SK-N-SH (cell line): ENCODE results near the gene CYLD. TPM values are rescaled to one million over a fixed set of nuclear protein-coding genes. Genes with fewer than 3 reads are reported as not detected.

Experiments
- CTCF ChIA-PET: fragments of 300-600, 350-600 bp; formaldehyde crosslinking; extraction: SDS; loops from one replicate; lab custom pipeline; 2021; lab: Yijun Ruan, JAX
- POLR2A ChIA-PET: fragments of 350-600 bp; sonication (Branson Sonifier 250); formaldehyde crosslinking; extraction: SDS; loops from one replicate; lab custom pipeline; 2020; ENCODE audit warnings: antibody characterized with exemption, inconsistent platforms; lab: Yijun Ruan, JAX
- DNase-seq: peaks from one replicate; pipeline ENCODE4 v3.0.0; 2012
- H2AFZ ChIP-seq: fragments of 200-600 bp; sonication (generic); 2 replicates; pipeline ENCODE4 v1.8.1; 2016; ENCODE audit warnings: antibody characterized with exemption, mild to moderate bottlenecking, low read depth
- H3F3A ChIP-seq: fragments of 200-600 bp; sonication (generic); replicated peaks from 2 replicates; pipeline ENCODE3; 2016; ENCODE audit warnings: antibody characterized with exemption, mild to moderate bottlenecking; ENCODE audit not compliant: insufficient read depth
- H3K27ac ChIP-seq, 2 experiments: fragments of 200-500 bp in 1 of 2; fragments of 200-600 bp in 1 of 2; sonication (Bioruptor generic) in 1 of 2; sonication (generic), shearing (Covaris generic) in 1 of 2; 2 replicates each; pipeline versions ENCODE4 v1.5.1 to v1.6.1; 2014 to 2016; ENCODE audit warnings: low read depth in 2 of 2, inconsistent platforms in 1 of 2, low read length in 1 of 2, mild to moderate bottlenecking in 1 of 2, mixed read lengths in 1 of 2
- H3K27me3 ChIP-seq: fragments of 200-600 bp; sonication (generic), shearing (Covaris generic); 2 replicates; pipeline ENCODE4 v1.6.1; 2016; ENCODE audit warnings: mixed run types; ENCODE audit not compliant: insufficient read depth
- H3K36me3 ChIP-seq, 2 experiments: fragments of 200-500 bp in 1 of 2; fragments of 200-600 bp in 1 of 2; sonication (Bioruptor generic) in 1 of 2; sonication (generic) in 1 of 2; replicated peaks in 1 of 2; 2 replicates each; pipeline versions ENCODE3 to v1.5.1; 2014 to 2016; ENCODE audit warnings: low read length in 1 of 2, mild to moderate bottlenecking in 1 of 2; ENCODE audit not compliant: insufficient read depth in 2 of 2, control insufficient read depth in 1 of 2
- H3K4me1 ChIP-seq, 2 experiments: fragments of 200-500 bp in 1 of 2; fragments of 200-600 bp in 1 of 2; sonication (Bioruptor generic) in 1 of 2; sonication (generic), shearing (Covaris generic) in 1 of 2; 2 replicates each; pipeline versions ENCODE4 v1.5.1 to v1.6.1; 2014 to 2016; ENCODE audit warnings: low read depth in 1 of 2, low read length in 1 of 2, mixed run types in 1 of 2; ENCODE audit not compliant: insufficient read depth in 2 of 2, control insufficient read depth in 1 of 2
- H3K4me2 ChIP-seq: fragments of 200-600 bp; sonication (generic), shearing (Covaris generic); 2 replicates; pipeline ENCODE4 v1.6.1; 2017; ENCODE audit warnings: mixed run types
- H3K4me3 ChIP-seq, 2 experiments: fragments of 200-500 bp in 1 of 2; fragments of 200-600 bp in 1 of 2; sonication (Bioruptor generic) in 1 of 2; sonication (generic), shearing (Covaris generic) in 1 of 2; 2 replicates each; pipeline versions ENCODE4 v1.5.1 to v1.8.1; 2014 to 2016; ENCODE audit warnings: low read depth in 2 of 2, inconsistent platforms in 1 of 2, low read length in 1 of 2, mild to moderate bottlenecking in 1 of 2, mixed read lengths in 1 of 2, moderate library complexity in 1 of 2
- H3K79me2 ChIP-seq: fragments of 200-600 bp; sonication (generic); 2 replicates; pipeline ENCODE4 v1.8.1; 2017; ENCODE audit warnings: mild to moderate bottlenecking; ENCODE audit not compliant: insufficient read depth
- H3K9ac ChIP-seq: fragments of 200-600 bp; sonication (generic); 2 replicates; pipeline ENCODE4 v1.6.1; 2017; ENCODE audit warnings: mixed run types
- H3K9me2 ChIP-seq: fragments of 200-600 bp; sonication (generic); 2 replicates; pipeline ENCODE4 v1.6.1; 2017; ENCODE audit warnings: mixed run types
- H3K9me3 ChIP-seq: fragments of 200-600 bp; sonication (generic); 2 replicates; pipeline ENCODE4 v1.6.1; 2017; ENCODE audit warnings: mixed run types, mild to moderate bottlenecking, moderate library complexity
- H4K20me1 ChIP-seq: fragments of 200-600 bp; sonication (generic); 2 replicates; pipeline ENCODE4 v1.6.1; 2017; ENCODE audit warnings: mild to moderate bottlenecking, mixed run types; ENCODE audit not compliant: insufficient read depth
- ELF1 ChIP-seq: IDR thresholded peaks from 2 replicates; pipeline ENCODE4 v1.4.0; 2012
- EP300 ChIP-seq, 2 experiments: IDR thresholded peaks; 2 replicates each; pipeline versions ENCODE4 v1.4.0 to v1.6.1; 2012; ENCODE audit warnings: borderline replicate concordance in 1 of 2, low read depth in 1 of 2, low read length in 1 of 2
- FOSL2 ChIP-seq: IDR thresholded peaks from 2 replicates; pipeline ENCODE4 v1.4.0; 2012; ENCODE audit warnings: low read depth, mild to moderate bottlenecking, moderate library complexity, borderline replicate concordance
- FOXJ3 ChIP-seq: sonication (generic); formaldehyde crosslinking; IDR thresholded peaks from 2 replicates; pipeline ENCODE4 v1.5.1; 2020; ENCODE audit warnings: mild to moderate bottlenecking, missing genetic modification reagents
- FOXM1 ChIP-seq: IDR thresholded peaks from 2 replicates; pipeline ENCODE4 v1.4.0; 2012; ENCODE audit warnings: low read depth, mild to moderate bottlenecking
- GABPA ChIP-seq: IDR thresholded peaks from 2 replicates; pipeline ENCODE4 v1.4.0; 2012; ENCODE audit warnings: low read depth, mild to moderate bottlenecking
- GATA2 ChIP-seq: sonication (generic); formaldehyde crosslinking; IDR thresholded peaks from 2 replicates; pipeline ENCODE4 v1.5.0; 2020; ENCODE audit warnings: mild to moderate bottlenecking, missing genetic modification reagents
- MXI1 ChIP-seq: IDR thresholded peaks from 2 replicates; pipeline ENCODE4 v1.6.1; 2012; ENCODE audit warnings: mild to moderate bottlenecking, low read depth, low read length, improper control_type of control experiment
- NFIC ChIP-seq: IDR thresholded peaks from 2 replicates; pipeline ENCODE4 v1.4.0; 2012; ENCODE audit warnings: borderline replicate concordance
- NRF1 ChIP-seq: IDR thresholded peaks from 2 replicates; pipeline ENCODE4 v1.6.1; 2012; ENCODE audit warnings: low read depth, mild to moderate bottlenecking, low read length
- RCOR1 ChIP-seq: fragments of 150-350 bp; IDR thresholded peaks from 2 replicates; pipeline ENCODE4 v1.6.1; 2017; ENCODE audit warnings: antibody characterized with exemption, low read length
- SIN3A ChIP-seq: IDR thresholded peaks from 2 replicates; pipeline ENCODE4 v1.6.1; 2012; ENCODE audit warnings: low read depth, mild to moderate bottlenecking, low read length, moderate library complexity, borderline replicate concordance
- SMC3 ChIP-seq: IDR thresholded peaks from 2 replicates; pipeline ENCODE4 v1.6.1; 2012; ENCODE audit warnings: low read depth, low read length, improper control_type of control experiment
- TEAD4 ChIP-seq: IDR thresholded peaks from 2 replicates; pipeline ENCODE4 v1.4.0; 2012; ENCODE audit warnings: mild to moderate bottlenecking, borderline replicate concordance; ENCODE audit not compliant: insufficient read depth
- YY1 ChIP-seq: IDR thresholded peaks from 2 replicates; pipeline ENCODE4 v1.4.0; 2012; ENCODE audit warnings: low read depth, mild to moderate bottlenecking
- WGBS: methylation state at CpG from one replicate; pipeline ENCODE4 v1.1.6; 2017; ENCODE audit warnings: low lambda C conversion rate; 5-methylcytosine and 5-hydroxymethylcytosine counted together
- polyA plus RNA-seq, 3 experiments: library from polyadenylated mRNA; depleted of rRNA; stranded (reverse); fragments of >200 nt; gene quantifications; 2 replicates each; pipeline ENCODE4 v1.2.3, GENCODE V29; 2012
- TF ChIP-seq, protein P1 (sequence below): IDR thresholded peaks from 2 replicates; pipeline ENCODE4; 2012
- TF ChIP-seq, protein P2 (sequence below): IDR thresholded peaks from 2 replicates; pipeline ENCODE4 v1.4.0; 2012; ENCODE audit warnings: low read depth, borderline replicate concordance
- TF ChIP-seq, protein P3 (sequence below): fragments of 200-600 bp; sonication (generic); IDR thresholded peaks from 2 replicates; pipeline ENCODE4 v1.6.1; 2017; ENCODE audit warnings: antibody characterized with exemption, mild to moderate bottlenecking, moderate library complexity
- TF ChIP-seq, protein P4 (sequence below): fragments of 150-350 bp; IDR thresholded peaks from 2 replicates; pipeline ENCODE4 v1.6.1; 2016; ENCODE audit warnings: mild to moderate bottlenecking, low read depth, low read length

The CYLD gene
- polyA plus RNA-seq, 1 of the 3 experiments (the other 2 are of a cell fraction), result 6.5 TPM

DNA sequence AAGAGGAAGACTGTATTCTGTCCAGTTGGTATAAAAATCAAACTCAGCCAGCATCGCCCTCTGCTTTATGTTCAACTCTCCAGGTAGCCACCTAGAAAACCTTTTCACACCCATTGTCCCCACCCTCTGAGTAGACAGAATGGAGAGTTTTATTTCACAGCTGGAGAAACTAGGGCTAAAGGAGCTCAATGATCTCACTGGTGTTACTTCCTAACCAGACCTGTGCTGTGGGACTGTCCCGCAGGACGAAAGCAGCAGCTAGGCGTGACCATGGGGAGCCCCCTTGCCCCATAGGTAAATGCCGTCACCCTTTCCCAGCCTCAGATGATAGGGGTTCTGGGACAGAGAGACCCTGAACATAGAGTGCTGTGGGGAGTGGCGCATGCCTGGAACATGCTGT lies 67.7 kb downstream of the CYLD start:
- TF ChIP-seq TEAD4 (no peak), NRF1 (no peak), NFIC (no peak), YY1 (no peak), MXI1 (no peak), GATA2 (CRISPR knock-in tag) (no peak), FOXM1 (no peak), SIN3A (no peak), FOSL2 (no peak), FOXJ3 (no peak), EP300 (IDR thresholded peaks at IDR 0.05; ENCODE audit: borderline replicate concordance in 1 of 2, low read depth in 1 of 2, low read length in 1 of 2) (no peak), SMC3 (no peak), RCOR1 (no peak), GABPA (no peak), ELF1 (no peak)
- TF ChIP-seq, protein P1, sequence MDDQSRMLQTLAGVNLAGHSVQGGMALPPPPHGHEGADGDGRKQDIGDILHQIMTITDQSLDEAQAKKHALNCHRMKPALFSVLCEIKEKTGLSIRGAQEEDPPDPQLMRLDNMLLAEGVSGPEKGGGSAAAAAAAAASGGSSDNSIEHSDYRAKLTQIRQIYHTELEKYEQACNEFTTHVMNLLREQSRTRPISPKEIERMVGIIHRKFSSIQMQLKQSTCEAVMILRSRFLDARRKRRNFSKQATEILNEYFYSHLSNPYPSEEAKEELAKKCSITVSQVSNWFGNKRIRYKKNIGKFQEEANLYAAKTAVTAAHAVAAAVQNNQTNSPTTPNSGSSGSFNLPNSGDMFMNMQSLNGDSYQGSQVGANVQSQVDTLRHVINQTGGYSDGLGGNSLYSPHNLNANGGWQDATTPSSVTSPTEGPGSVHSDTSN, result no peak
- TF ChIP-seq, protein P2, sequence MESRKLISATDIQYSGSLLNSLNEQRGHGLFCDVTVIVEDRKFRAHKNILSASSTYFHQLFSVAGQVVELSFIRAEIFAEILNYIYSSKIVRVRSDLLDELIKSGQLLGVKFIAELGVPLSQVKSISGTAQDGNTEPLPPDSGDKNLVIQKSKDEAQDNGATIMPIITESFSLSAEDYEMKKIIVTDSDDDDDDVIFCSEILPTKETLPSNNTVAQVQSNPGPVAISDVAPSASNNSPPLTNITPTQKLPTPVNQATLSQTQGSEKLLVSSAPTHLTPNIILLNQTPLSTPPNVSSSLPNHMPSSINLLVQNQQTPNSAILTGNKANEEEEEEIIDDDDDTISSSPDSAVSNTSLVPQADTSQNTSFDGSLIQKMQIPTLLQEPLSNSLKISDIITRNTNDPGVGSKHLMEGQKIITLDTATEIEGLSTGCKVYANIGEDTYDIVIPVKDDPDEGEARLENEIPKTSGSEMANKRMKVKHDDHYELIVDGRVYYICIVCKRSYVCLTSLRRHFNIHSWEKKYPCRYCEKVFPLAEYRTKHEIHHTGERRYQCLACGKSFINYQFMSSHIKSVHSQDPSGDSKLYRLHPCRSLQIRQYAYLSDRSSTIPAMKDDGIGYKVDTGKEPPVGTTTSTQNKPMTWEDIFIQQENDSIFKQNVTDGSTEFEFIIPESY, result no peak
- TF ChIP-seq, protein P3, sequence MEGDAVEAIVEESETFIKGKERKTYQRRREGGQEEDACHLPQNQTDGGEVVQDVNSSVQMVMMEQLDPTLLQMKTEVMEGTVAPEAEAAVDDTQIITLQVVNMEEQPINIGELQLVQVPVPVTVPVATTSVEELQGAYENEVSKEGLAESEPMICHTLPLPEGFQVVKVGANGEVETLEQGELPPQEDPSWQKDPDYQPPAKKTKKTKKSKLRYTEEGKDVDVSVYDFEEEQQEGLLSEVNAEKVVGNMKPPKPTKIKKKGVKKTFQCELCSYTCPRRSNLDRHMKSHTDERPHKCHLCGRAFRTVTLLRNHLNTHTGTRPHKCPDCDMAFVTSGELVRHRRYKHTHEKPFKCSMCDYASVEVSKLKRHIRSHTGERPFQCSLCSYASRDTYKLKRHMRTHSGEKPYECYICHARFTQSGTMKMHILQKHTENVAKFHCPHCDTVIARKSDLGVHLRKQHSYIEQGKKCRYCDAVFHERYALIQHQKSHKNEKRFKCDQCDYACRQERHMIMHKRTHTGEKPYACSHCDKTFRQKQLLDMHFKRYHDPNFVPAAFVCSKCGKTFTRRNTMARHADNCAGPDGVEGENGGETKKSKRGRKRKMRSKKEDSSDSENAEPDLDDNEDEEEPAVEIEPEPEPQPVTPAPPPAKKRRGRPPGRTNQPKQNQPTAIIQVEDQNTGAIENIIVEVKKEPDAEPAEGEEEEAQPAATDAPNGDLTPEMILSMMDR, result no peak
- TF ChIP-seq, protein P4, sequence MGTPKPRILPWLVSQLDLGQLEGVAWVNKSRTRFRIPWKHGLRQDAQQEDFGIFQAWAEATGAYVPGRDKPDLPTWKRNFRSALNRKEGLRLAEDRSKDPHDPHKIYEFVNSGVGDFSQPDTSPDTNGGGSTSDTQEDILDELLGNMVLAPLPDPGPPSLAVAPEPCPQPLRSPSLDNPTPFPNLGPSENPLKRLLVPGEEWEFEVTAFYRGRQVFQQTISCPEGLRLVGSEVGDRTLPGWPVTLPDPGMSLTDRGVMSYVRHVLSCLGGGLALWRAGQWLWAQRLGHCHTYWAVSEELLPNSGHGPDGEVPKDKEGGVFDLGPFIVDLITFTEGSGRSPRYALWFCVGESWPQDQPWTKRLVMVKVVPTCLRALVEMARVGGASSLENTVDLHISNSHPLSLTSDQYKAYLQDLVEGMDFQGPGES, result no peak
- TF ChIP-seq, all 33 proteins: peak for 0

More for the DNA sequence above, 67.7 kb downstream of the CYLD start:
- Histone ChIP-seq H3K4me3 (no peak overlapping the region), H4K20me1 (no peaks in the 10 kb centered on the region), H3K27ac (no peak overlapping the region), H3K36me3 (no peaks in the 10 kb centered on the region), H3K9me3 (no peaks in the 10 kb centered on the region), H2AFZ (no peak overlapping the region), H3K4me1 (peaks cover 0 to 3% of the 10 kb centered on the region in 2 experiments; a peak in 1 of 4 replicates), H3K79me2 (no peaks in the 10 kb centered on the region), H3K27me3 (no peaks in the 10 kb centered on the region), H3K9ac (no peak overlapping the region), H3K9me2 (no peaks in the 10 kb centered on the region), H3K4me2 (no peak overlapping the region), H3F3A (no peaks in the 10 kb centered on the region)
- ChIA-PET CTCF (interaction anchor here (1.4 kb wide), 1 partner anchor 144 kb away, joined by 7 read pairs; no protein-coding TSS in a partner anchor), POLR2A (no interaction called here)
- WGBS, result 77% methylated on average over 6 of the region's 6 CpGs
- no peak for DNase-seq
